PC-9 (cell line): ENCODE results near the gene ING3.

Experiments used
- EZH2 ChIP-seq: fragments of 200-600 bp; sonication (generic); IDR thresholded peaks from 2 replicates; pipeline ENCODE4 v1.8.0; 2017; ENCODE audit warnings: antibody characterized with exemption, low read depth
- TF ChIP-seq, protein P1 (sequence below): fragments of 200-600 bp; sonication (generic); conservative IDR thresholded peaks from 2 replicates; pipeline ENCODE4 v1.6.1; 2017; ENCODE audit warnings: mixed run types, antibody characterized with exemption, mild to moderate bottlenecking, moderate library complexity

DNA sequence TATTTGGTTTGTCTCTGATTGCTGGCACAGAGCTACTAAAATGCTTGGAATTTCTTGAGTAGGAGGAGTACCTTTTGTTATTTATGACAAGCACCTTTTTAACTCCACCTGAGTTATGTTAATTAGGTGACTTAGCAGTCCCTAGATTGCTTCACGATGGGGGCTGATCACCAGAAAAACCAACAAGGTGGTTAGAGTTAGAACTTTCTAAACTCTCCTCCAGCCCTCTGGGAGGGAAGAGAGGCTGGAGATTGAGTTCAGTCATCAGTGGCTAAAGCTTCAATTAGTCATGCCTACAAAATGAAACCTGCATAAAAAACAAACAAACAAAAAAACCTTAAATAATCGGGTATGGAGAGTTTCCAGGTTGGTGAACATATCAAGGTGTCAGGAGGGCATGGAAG is 23.6 kb upstream of the ING3 start:
- TF ChIP-seq, protein P1, sequence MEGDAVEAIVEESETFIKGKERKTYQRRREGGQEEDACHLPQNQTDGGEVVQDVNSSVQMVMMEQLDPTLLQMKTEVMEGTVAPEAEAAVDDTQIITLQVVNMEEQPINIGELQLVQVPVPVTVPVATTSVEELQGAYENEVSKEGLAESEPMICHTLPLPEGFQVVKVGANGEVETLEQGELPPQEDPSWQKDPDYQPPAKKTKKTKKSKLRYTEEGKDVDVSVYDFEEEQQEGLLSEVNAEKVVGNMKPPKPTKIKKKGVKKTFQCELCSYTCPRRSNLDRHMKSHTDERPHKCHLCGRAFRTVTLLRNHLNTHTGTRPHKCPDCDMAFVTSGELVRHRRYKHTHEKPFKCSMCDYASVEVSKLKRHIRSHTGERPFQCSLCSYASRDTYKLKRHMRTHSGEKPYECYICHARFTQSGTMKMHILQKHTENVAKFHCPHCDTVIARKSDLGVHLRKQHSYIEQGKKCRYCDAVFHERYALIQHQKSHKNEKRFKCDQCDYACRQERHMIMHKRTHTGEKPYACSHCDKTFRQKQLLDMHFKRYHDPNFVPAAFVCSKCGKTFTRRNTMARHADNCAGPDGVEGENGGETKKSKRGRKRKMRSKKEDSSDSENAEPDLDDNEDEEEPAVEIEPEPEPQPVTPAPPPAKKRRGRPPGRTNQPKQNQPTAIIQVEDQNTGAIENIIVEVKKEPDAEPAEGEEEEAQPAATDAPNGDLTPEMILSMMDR = no peak
- no peak for TF ChIP-seq EZH2
